ENCODE data around the gene RRN3. TPM values are rescaled to one million over a fixed set of nuclear protein-coding genes. Genes with fewer than 3 reads are reported as not detected.
"Not testable (repeated sequence)": the region's sequence is repeated elsewhere in the genome, so short reads cannot be mapped to it uniquely, and the experiment has no call there.

Gene RRN3
- total RNA-seq, 1 experiment from 2014 or later, result 39.3 TPM

DNA sequence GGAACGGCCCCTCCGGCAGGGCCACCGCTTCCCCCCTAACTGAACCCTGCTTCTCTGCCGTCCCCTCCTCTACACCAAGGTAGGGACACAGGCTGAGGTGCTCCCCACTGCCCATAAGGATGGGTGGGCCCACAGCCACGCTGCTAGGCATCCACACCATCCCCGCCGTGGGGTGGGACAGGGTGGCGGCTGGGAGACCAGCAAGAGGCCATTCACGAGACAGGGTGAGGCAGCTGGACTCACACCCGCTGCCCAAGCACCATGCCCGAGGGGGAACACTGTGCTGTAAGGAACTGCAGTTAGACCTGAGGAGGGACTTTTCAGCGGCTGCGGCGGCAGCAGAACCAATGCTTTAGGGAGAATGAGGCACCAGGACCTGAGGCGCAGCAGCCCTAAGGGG, 47.5 kb upstream of the RRN3 start:
- no peak for TF ChIP-seq EZH2 (IDR thresholded peaks at IDR 0.05; ENCODE audit: borderline replicate concordance, low read depth, low read length, poor library complexity, severe bottlenecking)
- TF ChIP-seq, protein P1, sequence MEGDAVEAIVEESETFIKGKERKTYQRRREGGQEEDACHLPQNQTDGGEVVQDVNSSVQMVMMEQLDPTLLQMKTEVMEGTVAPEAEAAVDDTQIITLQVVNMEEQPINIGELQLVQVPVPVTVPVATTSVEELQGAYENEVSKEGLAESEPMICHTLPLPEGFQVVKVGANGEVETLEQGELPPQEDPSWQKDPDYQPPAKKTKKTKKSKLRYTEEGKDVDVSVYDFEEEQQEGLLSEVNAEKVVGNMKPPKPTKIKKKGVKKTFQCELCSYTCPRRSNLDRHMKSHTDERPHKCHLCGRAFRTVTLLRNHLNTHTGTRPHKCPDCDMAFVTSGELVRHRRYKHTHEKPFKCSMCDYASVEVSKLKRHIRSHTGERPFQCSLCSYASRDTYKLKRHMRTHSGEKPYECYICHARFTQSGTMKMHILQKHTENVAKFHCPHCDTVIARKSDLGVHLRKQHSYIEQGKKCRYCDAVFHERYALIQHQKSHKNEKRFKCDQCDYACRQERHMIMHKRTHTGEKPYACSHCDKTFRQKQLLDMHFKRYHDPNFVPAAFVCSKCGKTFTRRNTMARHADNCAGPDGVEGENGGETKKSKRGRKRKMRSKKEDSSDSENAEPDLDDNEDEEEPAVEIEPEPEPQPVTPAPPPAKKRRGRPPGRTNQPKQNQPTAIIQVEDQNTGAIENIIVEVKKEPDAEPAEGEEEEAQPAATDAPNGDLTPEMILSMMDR (conservative IDR thresholded peaks at IDR 0.05; ENCODE audit: low read depth, low read length), result no peak
- BruUV-seq (replicated peaks), result no TSS peak
- ChIA-PET POLR2A (ENCODE audit: low non-redundant PET) (no interaction called here), CTCF (no interaction called here)
- H3K9me3 ChIP-seq (ENCODE audit: low read depth, low read length, poor library complexity, severe bottlenecking), result no peaks in the 10 kb centered on the region
- no peak overlapping the region for H3K27ac ChIP-seq (ENCODE audit: low read depth, low read length, poor library complexity, severe bottlenecking)
- no peaks in the 10 kb centered on the region for H3K36me3 ChIP-seq (ENCODE audit: insufficient read depth, low read length, poor library complexity, severe bottlenecking)
- H3K4me3 ChIP-seq (ENCODE audit: low read depth, low read length, poor library complexity, severe bottlenecking), result no peak overlapping the region
- H3K27me3 ChIP-seq (replicated peaks; ENCODE audit: insufficient read depth, low read depth, low read length, poor library complexity), result no peaks in the 10 kb centered on the region
- DNase-seq (ENCODE audit: low spot score), result no peak
- intact Hi-C loops (cut with micrococcal nuclease; ENCODE audit: unreplicated experiment), result no loop called here
- peaks cover 31% of the 10 kb centered on the region for H3K4me1 ChIP-seq (ENCODE audit: insufficient read depth, low read length, poor library complexity, severe bottlenecking)

DNA sequence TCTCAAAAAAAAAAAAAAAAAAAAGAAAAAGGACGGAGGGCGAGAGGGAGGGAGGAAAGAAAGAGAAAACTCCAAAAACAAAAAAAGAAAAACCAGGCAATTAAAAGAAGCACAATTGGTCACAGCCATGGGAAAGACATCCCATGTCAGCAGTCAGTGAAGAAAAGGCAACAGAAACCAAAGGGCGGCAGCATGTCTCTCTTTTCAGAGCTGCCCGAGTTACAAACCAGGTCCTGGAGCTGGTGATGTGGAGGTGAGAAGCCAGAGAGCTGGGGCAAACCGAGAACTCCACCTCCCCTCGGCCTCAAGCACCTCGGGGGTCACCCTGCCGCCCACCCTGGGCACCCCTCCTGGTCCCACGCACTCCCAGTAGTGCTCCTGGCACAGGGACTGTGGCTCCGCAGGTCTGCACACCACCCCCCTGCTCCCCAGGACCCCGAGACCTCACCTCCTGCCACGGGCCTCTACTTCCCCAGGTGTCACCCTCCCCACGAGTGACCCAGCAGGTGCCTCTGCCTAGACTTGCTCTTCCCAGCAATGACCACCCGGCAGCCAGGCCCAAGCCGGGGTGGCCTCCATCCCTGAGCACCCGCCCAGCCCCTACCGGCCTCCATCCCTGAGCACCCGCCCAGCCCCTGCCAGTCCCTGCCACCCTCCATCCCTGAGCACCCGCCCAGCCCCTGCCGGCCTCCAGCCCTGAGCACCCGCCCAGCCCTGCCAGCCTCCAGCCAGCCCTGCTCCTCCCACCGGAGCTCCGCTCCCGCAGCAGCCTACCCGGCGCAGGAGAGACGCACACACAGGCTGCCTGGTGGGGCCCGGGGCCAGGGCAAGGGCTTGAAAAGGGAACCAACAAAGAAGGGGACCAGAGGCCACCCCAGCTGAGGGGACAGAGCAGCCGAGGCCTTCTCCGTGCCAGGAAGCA, 46.6 kb upstream of the RRN3 start:
- H3K36me3 ChIP-seq (ENCODE audit: insufficient read depth, low read length, poor library complexity, severe bottlenecking); H3K4me3 ChIP-seq (ENCODE audit: low read depth, low read length, poor library complexity, severe bottlenecking); DNase-seq (ENCODE audit: low spot score); intact Hi-C loops (cut with micrococcal nuclease; ENCODE audit: unreplicated experiment); H3K27me3 ChIP-seq (replicated peaks; ENCODE audit: insufficient read depth, low read depth, low read length, poor library complexity); BruUV-seq (replicated peaks); H3K27ac ChIP-seq (ENCODE audit: low read depth, low read length, poor library complexity, severe bottlenecking); POLR2A ChIA-PET (ENCODE audit: low non-redundant PET); CTCF ChIA-PET; H3K9me3 ChIP-seq (ENCODE audit: low read depth, low read length, poor library complexity, severe bottlenecking): not testable (repeated sequence)
- peaks cover 23% of the 10 kb centered on the region for H3K4me1 ChIP-seq (ENCODE audit: insufficient read depth, low read length, poor library complexity, severe bottlenecking)

DNA sequence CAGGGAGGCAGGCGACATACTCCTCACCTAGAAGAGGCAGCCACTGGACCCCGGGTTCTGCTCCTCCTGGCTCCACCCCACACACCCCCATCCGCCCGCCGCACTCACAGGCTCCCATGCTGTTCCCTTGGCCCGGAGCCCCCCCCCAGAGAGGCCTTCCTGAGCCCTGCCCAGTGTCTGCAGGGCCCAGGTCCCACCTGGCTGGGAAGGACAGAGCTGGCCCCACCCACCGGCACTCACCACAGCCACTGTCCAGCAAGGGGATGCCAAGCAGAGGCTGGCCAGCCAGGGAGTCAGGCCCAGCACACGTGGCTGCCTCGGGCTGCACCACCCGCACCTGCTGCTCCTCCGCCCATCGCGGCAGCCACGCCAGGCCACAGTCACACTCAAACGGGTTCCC, 43.4 kb upstream of the RRN3 start:
- H3K4me3 ChIP-seq (ENCODE audit: low read depth, low read length, poor library complexity, severe bottlenecking); intact Hi-C loops (cut with micrococcal nuclease; ENCODE audit: unreplicated experiment); H3K27ac ChIP-seq (ENCODE audit: low read depth, low read length, poor library complexity, severe bottlenecking); H3K27me3 ChIP-seq (replicated peaks; ENCODE audit: insufficient read depth, low read depth, low read length, poor library complexity); H3K36me3 ChIP-seq (ENCODE audit: insufficient read depth, low read length, poor library complexity, severe bottlenecking); POLR2A ChIA-PET (ENCODE audit: low non-redundant PET); CTCF ChIA-PET; H3K4me1 ChIP-seq (ENCODE audit: insufficient read depth, low read length, poor library complexity, severe bottlenecking); BruUV-seq (replicated peaks); DNase-seq (ENCODE audit: low spot score); H3K9me3 ChIP-seq (ENCODE audit: low read depth, low read length, poor library complexity, severe bottlenecking): not testable (repeated sequence)

DNA sequence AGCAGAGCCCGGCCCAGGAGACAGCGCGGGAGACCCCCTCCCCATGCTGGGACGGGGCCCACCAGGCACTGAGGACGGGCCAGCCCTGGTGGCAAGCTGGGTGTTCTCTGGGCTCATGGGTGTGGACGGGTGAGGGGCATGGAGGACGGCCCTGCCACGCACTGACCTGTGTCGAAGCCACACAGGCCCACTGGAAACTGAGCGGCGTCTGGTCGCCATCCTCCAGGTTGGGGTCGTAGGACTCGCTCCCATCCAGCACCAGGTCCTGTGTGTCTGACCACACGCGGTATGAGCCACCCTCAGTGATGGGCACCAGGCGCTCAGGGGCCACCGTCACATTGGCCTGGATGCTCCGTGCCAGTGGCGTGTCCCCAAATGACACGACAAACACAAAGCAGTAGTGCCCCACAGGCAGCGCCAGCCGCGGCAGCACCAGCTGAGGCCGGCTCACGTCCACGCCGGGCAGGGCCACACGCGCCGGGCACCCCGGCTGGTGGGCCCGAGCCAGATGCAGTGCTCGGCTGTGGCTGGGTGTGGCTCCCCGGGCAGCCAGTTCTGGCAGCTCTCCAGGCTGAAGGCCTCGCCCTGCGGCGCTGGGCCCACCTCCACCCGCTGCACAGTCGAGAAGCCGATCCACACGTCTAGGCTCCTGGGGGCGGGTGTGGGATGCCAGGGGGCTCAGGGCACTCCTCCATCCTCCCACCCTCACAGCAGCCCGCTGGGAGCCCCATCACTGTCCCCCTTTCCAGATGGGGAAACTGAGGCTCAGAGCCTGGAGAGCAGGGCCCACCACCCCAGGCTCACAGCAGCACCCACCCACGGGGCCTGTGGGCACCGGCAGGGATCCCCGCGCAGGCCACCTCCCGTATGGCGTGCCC, 41.6 kb upstream of the RRN3 start:
- CTCF ChIA-PET; POLR2A ChIA-PET (ENCODE audit: low non-redundant PET); intact Hi-C loops (cut with micrococcal nuclease; ENCODE audit: unreplicated experiment); H3K4me3 ChIP-seq (ENCODE audit: low read depth, low read length, poor library complexity, severe bottlenecking); H3K9me3 ChIP-seq (ENCODE audit: low read depth, low read length, poor library complexity, severe bottlenecking); BruUV-seq (replicated peaks); H3K4me1 ChIP-seq (ENCODE audit: insufficient read depth, low read length, poor library complexity, severe bottlenecking); H3K27ac ChIP-seq (ENCODE audit: low read depth, low read length, poor library complexity, severe bottlenecking); H3K36me3 ChIP-seq (ENCODE audit: insufficient read depth, low read length, poor library complexity, severe bottlenecking); DNase-seq (ENCODE audit: low spot score); H3K27me3 ChIP-seq (replicated peaks; ENCODE audit: insufficient read depth, low read depth, low read length, poor library complexity): not testable (repeated sequence)

DNA sequence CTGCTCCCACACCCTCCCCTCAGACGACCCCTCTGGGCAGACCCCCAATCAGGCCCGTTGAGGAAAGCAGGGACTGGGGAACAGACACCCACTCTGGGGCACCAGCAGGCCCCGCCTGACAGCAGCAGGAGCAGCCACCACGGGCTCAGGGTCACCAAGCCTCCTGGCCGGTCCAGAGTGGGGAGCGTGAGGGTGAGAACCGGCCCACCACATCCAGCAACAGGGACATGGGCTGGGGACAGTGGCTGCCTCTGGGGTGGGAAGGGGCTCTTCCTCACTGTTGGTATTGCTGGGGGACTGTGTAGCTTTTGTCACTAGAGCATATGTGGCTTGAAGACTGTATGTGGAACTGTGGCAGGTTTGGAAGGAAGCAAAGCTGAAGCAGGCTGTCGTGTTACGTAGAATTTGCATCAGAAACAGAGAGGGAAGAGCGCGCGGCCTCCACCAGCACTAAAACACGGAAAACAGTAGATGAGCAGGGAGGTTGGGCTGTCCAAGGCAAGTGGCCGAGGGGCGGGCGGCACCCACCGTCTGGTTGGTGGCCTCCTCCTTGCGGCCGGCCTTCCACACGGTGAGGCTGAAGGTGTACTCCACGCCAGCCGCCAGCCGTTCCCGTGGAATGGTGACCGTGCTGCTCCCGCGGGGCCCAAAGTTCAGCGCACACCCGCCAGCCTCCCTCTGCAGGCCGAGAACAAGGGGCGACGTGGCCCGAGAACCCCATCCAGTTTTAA, 40.8 kb upstream of the RRN3 start:
- DNase-seq (ENCODE audit: low spot score); intact Hi-C loops (cut with micrococcal nuclease; ENCODE audit: unreplicated experiment); H3K27me3 ChIP-seq (replicated peaks; ENCODE audit: insufficient read depth, low read depth, low read length, poor library complexity); H3K9me3 ChIP-seq (ENCODE audit: low read depth, low read length, poor library complexity, severe bottlenecking); CTCF ChIA-PET; POLR2A ChIA-PET (ENCODE audit: low non-redundant PET); BruUV-seq (replicated peaks); H3K36me3 ChIP-seq (ENCODE audit: insufficient read depth, low read length, poor library complexity, severe bottlenecking); H3K27ac ChIP-seq (ENCODE audit: low read depth, low read length, poor library complexity, severe bottlenecking); H3K4me1 ChIP-seq (ENCODE audit: insufficient read depth, low read length, poor library complexity, severe bottlenecking); H3K4me3 ChIP-seq (ENCODE audit: low read depth, low read length, poor library complexity, severe bottlenecking): not testable (repeated sequence)

DNA sequence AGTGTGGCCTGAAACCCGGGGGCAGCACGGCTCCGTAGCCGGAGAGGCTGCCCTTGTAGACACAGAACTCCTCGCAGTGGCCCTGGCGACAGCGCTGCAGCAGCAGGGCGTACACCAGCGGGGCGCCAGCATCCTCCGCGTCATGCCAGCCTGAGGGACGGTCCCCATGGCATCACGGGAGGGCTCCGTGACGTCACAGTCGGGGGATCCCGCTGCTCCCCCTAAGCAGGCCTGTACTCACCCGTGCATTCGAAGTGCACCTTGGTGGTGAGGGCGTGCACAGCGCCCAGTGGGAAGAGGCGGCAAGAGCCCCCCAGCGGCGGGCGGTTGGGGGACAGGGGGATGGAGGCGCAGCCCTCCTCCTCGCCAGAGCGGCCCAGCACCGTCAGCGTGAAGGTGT, 39.5 kb upstream of the RRN3 start:
- H3K27me3 ChIP-seq (replicated peaks; ENCODE audit: insufficient read depth, low read depth, low read length, poor library complexity); H3K36me3 ChIP-seq (ENCODE audit: insufficient read depth, low read length, poor library complexity, severe bottlenecking); H3K4me1 ChIP-seq (ENCODE audit: insufficient read depth, low read length, poor library complexity, severe bottlenecking); H3K27ac ChIP-seq (ENCODE audit: low read depth, low read length, poor library complexity, severe bottlenecking); POLR2A ChIA-PET (ENCODE audit: low non-redundant PET); H3K4me3 ChIP-seq (ENCODE audit: low read depth, low read length, poor library complexity, severe bottlenecking); intact Hi-C loops (cut with micrococcal nuclease; ENCODE audit: unreplicated experiment); BruUV-seq (replicated peaks); H3K9me3 ChIP-seq (ENCODE audit: low read depth, low read length, poor library complexity, severe bottlenecking); DNase-seq (ENCODE audit: low spot score); CTCF ChIA-PET: not testable (repeated sequence)

All from A673 (cell line).